Vagina (tissue), 2 donors: Measurements from ENCODE around the gene INPP4B. TPM values are rescaled to one million over a fixed set of nuclear protein-coding genes. Genes with fewer than 3 reads are reported as not detected.

Experiments
- DNase-seq, 2 donors: peaks; one replicate each; pipeline ENCODE4 v3.0.0-alpha.2; 2017; ENCODE audit errors: extremely low spot score in 2 of 2
- H3K27ac ChIP-seq: fragments of 200-600 bp; sonication (generic); one replicate; pipeline ENCODE4 v1.5.1; 2019
- H3K27me3 ChIP-seq: fragments of 200-600 bp; sonication (generic); one replicate; pipeline ENCODE4 v1.5.1; 2019
- H3K36me3 ChIP-seq, 2 donors: fragments of 200-600 bp; sonication (generic); one replicate each; pipeline ENCODE4 v1.5.1; 2017 to 2019
- H3K4me1 ChIP-seq: fragments of 200-600 bp; sonication (generic); one replicate; pipeline ENCODE4 v1.5.1; 2019
- H3K4me3 ChIP-seq, 2 donors: fragments of 200-600 bp; sonication (generic); 1 replicate in 1 of 2; 2 replicates in 1 of 2; pipeline ENCODE4 v1.5.1; 2016 to 2019
- H3K9me3 ChIP-seq: fragments of 200-600 bp; sonication (generic); one replicate; pipeline ENCODE4 v1.5.1; 2019
- POLR2A ChIP-seq, 2 donors: fragments of 450-650 bp; IDR thresholded peaks; one replicate each; pipeline ENCODE4 v1.6.1; 2017; ENCODE audit warnings: antibody characterized with exemption in 2 of 2, mild to moderate bottlenecking in 2 of 2, moderate library complexity in 2 of 2
- POLR2AphosphoS5 ChIP-seq, 2 donors: sonication (generic); formaldehyde crosslinking; IDR thresholded peaks; one replicate each; pipeline ENCODE4 v1.9.0; 2017; ENCODE audit warnings: antibody characterized with exemption in 2 of 2, mild to moderate bottlenecking in 2 of 2, low read depth in 1 of 2; ENCODE audit not compliant: insufficient read depth in 1 of 2
- intact Hi-C: fragments of 100-400 bp; cut with DNase I; formaldehyde crosslinking; loops from one replicate; pipeline ENCODE4 v1.15.1; 2023
- total RNA-seq: library from RNA; depleted of rRNA; stranded (reverse); fragments of >200 nt; gene quantifications from one replicate; pipeline ENCODE4 v1.2.3, GENCODE V29; 2016
- TF ChIP-seq, protein P1 (sequence below), 3 experiments: fragments of 450-650 bp in 2 of 3; fragments of 200-600 bp in 1 of 3; sonication (generic) in 1 of 3; IDR thresholded peaks; one replicate each; pipeline ENCODE4 v1.5.1; 2017 to 2019; ENCODE audit warnings: antibody characterized with exemption in 3 of 3, mild to moderate bottlenecking in 2 of 3, moderate library complexity in 2 of 3

The INPP4B gene
- total RNA-seq, 1 donor from 2014 or later: 21.1 TPM

DNA sequence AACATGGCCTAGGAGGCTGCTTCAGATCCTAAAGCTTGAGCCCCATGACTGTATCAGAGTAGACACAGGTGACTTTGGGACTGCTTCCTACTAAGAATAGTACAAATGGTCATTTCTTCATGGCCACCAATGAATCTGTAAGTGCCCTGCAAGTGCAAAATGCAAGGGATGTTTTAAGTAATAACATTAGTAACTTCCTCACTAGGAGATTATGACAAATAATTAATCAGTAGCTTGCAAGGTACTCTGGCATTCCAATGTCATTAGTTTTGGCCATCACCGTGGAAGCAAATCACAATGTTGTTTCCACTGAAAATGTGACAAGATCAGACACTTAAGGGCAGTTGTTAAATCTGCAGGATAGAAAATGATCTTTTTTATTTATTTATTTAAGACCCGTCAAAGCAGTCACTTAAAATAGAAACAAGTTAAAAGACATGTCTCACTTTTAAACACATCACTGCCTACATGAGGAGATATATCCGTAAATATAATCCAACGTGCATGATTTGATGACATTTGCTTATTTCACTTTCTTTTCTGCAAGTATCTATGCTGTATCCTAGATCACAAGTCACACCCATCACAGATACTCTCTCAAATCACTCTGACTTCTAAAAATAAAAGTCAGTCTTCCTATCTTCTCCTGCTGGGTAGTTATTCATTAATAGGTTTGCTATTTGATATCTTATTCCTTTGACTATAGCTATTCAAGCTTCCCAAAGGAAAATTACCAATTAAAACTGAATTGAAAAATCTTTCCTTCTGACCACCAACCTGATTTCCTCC, 809.1 kb downstream of the INPP4B start:
- intact Hi-C loops: no loop called here
- H3K4me1 ChIP-seq: no peaks in the 10 kb centered on the region
- H3K27ac ChIP-seq: no peak overlapping the region
- TF ChIP-seq, protein P1, sequence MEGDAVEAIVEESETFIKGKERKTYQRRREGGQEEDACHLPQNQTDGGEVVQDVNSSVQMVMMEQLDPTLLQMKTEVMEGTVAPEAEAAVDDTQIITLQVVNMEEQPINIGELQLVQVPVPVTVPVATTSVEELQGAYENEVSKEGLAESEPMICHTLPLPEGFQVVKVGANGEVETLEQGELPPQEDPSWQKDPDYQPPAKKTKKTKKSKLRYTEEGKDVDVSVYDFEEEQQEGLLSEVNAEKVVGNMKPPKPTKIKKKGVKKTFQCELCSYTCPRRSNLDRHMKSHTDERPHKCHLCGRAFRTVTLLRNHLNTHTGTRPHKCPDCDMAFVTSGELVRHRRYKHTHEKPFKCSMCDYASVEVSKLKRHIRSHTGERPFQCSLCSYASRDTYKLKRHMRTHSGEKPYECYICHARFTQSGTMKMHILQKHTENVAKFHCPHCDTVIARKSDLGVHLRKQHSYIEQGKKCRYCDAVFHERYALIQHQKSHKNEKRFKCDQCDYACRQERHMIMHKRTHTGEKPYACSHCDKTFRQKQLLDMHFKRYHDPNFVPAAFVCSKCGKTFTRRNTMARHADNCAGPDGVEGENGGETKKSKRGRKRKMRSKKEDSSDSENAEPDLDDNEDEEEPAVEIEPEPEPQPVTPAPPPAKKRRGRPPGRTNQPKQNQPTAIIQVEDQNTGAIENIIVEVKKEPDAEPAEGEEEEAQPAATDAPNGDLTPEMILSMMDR (IDR thresholded peaks at IDR 0.05): no peak
- no peak for TF ChIP-seq POLR2A (IDR thresholded peaks at IDR 0.05)
- TF ChIP-seq POLR2AphosphoS5 (IDR thresholded peaks at IDR 0.05; ENCODE audit: insufficient read depth in 1 of 2, low read depth in 1 of 2): no peak
- no peaks in the 10 kb centered on the region for H3K27me3 ChIP-seq
- no peaks in the 10 kb centered on the region for H3K9me3 ChIP-seq
- H3K36me3 ChIP-seq: no peaks in the 10 kb centered on the region
- no peak overlapping the region for H3K4me3 ChIP-seq
- no peak for DNase-seq

DNA sequence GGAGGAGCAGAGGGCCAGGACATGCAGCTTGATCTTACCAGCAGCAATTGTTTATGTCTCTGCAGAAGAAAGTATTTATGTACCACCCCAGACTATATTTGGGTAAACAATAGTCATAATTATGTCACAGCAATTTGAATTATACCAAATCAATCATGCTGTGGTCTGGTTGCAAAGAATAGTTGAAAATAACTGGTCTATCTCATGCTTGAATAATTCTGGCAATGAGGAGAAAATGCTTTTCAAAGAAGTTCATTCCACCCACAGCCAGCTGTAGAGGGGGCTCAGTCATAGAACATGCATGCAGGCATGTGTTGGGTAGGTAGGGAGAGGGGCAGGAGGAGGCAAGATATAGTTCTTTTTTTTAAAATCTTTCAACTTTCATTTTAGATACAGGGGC, 810.5 kb downstream of the INPP4B start:
- DNase-seq: no peak
- intact Hi-C loops: no loop called here
- TF ChIP-seq POLR2A (IDR thresholded peaks at IDR 0.05): no peak
- TF ChIP-seq, protein P1 (IDR thresholded peaks at IDR 0.05): no peak
- TF ChIP-seq POLR2AphosphoS5 (IDR thresholded peaks at IDR 0.05; ENCODE audit: insufficient read depth in 1 of 2, low read depth in 1 of 2): no peak
- Histone ChIP-seq H3K9me3 (no peaks in the 10 kb centered on the region), H3K27ac (no peak overlapping the region), H3K4me3 (no peak overlapping the region), H3K36me3 (no peaks in the 10 kb centered on the region), H3K27me3 (no peaks in the 10 kb centered on the region), H3K4me1 (no peaks in the 10 kb centered on the region)

DNA sequence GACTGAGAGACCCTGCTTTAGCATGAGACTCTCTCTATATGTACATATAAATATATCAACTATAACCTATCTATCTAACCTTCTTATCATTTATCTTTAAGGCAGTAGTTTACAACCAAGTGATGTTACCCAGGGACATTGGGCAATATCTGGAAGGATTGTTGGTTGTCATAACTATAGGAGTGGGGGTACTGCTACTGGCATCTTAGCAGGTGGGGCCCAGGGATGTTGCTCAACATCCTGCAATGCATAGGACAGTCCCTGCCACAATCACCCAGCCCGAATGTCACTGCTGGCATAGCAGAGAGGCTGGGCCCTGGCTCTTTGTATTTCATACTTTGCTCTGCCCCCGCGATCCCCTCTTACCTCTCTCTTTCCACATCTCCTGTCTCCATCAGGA, 812.0 kb downstream of the INPP4B start:
- Histone ChIP-seq H3K4me3 (no peak overlapping the region), H3K4me1 (no peaks in the 10 kb centered on the region), H3K27me3 (no peaks in the 10 kb centered on the region), H3K27ac (no peak overlapping the region), H3K36me3 (no peaks in the 10 kb centered on the region), H3K9me3 (no peaks in the 10 kb centered on the region)
- no peak for DNase-seq
- TF ChIP-seq, protein P1 (IDR thresholded peaks at IDR 0.05): no peak
- no peak for TF ChIP-seq POLR2AphosphoS5 (IDR thresholded peaks at IDR 0.05; ENCODE audit: insufficient read depth in 1 of 2, low read depth in 1 of 2)
- no peak for TF ChIP-seq POLR2A (IDR thresholded peaks at IDR 0.05)
- intact Hi-C loops: no loop called here

DNA sequence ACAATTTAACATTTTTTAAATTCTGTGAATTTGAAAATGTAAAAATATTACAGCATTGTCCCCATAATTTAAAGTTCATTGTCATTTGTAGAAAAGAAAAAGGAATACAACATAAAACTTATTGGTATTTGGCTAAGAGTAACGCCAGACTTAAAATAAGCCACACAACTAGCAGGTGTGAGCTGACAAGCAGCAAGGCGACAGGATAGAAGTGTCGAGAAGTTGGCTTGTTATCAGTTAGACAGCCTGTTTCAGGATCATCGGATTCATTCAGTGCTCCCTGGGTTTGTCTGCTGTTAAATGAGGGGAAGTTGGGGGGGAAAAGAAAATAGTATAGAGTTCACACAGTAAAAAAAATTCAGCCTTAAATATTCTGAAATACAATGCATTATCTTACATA, 816.1 kb downstream of the INPP4B start:
- intact Hi-C loops: no loop called here
- Histone ChIP-seq H3K9me3 (no peaks in the 10 kb centered on the region), H3K27me3 (no peaks in the 10 kb centered on the region), H3K4me1 (no peaks in the 10 kb centered on the region), H3K27ac (no peak overlapping the region), H3K36me3 (no peaks in the 10 kb centered on the region), H3K4me3 (no peak overlapping the region)
- DNase-seq: no peak
- TF ChIP-seq POLR2A (IDR thresholded peaks at IDR 0.05) (no peak), POLR2AphosphoS5 (IDR thresholded peaks at IDR 0.05; ENCODE audit: insufficient read depth in 1 of 2, low read depth in 1 of 2) (no peak)
- TF ChIP-seq, protein P1 (IDR thresholded peaks at IDR 0.05): no peak

DNA sequence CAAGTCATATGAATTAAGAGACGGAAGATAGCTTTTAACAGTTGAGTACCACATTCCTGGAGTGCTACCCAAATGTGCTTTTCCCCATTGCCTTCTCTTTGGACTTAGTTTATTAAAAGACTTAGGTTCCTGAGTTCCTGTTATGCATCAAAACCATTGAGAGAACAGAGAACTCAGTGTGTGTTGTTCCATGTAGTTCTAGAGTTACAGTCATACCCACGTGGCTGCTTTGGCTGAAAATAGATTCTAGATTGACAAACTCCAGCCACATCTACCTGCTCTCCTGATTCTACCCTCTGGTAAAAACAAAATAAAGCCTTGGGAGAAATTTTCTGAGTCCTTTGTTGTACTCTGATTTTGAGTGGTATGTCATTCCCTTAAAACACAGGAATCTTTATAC, 824.3 kb downstream of the INPP4B start:
- TF ChIP-seq, protein P1 (IDR thresholded peaks at IDR 0.05): no peak
- TF ChIP-seq POLR2A (IDR thresholded peaks at IDR 0.05) (no peak), POLR2AphosphoS5 (IDR thresholded peaks at IDR 0.05; ENCODE audit: insufficient read depth in 1 of 2, low read depth in 1 of 2) (no peak)
- intact Hi-C loops: no loop called here
- H3K36me3 ChIP-seq: no peaks in the 10 kb centered on the region
- H3K27me3 ChIP-seq: no peaks in the 10 kb centered on the region
- no peak overlapping the region for H3K27ac ChIP-seq
- no peak for DNase-seq
- H3K9me3 ChIP-seq: no peaks in the 10 kb centered on the region
- H3K4me3 ChIP-seq: no peak overlapping the region
- H3K4me1 ChIP-seq: no peaks in the 10 kb centered on the region
